ENCODE measurements around the gene TOP2A.

GRCh38 chr17:40437095-40437732 is 19.5 kb upstream of the TOP2A start:
- TF ChIP-seq MTF1 (CRISPR knock-in tag; IDR thresholded peaks at IDR 0.05; ENCODE audit: borderline replicate concordance): no peak
- TF ChIP-seq STAT6 (CRISPR knock-in tag; IDR thresholded peaks at IDR 0.05): no peak
- TF ChIP-seq POLR2A (conservative IDR thresholded peaks at IDR 0.05): no peak
- TF ChIP-seq NELFE (IDR thresholded peaks at IDR 0.05; ENCODE audit: insufficient read depth, insufficient read length): no peak
- TF ChIP-seq SNAPC5 (CRISPR knock-in tag; IDR thresholded peaks at IDR 0.05): no peak
- no peak for TF ChIP-seq HDAC6 (IDR thresholded peaks at IDR 0.05; ENCODE audit: low read depth, low read length)
- TF ChIP-seq GTF2B (IDR thresholded peaks at IDR 0.05; ENCODE audit: extremely low read depth, insufficient read length): no peak
- TF ChIP-seq LEF1 (IDR thresholded peaks at IDR 0.05): no peak
- TF ChIP-seq HCFC1 (IDR thresholded peaks at IDR 0.05; ENCODE audit: low read depth, low read length): no peak
- no peak for TF ChIP-seq LCOR (CRISPR knock-in tag; IDR thresholded peaks at IDR 0.05)
- TF ChIP-seq POU5F1 (IDR thresholded peaks at IDR 0.05; ENCODE audit: borderline replicate concordance, low read depth, low read length, partially characterized antibody): no peak
